ENCODE results near the gene TRMO.
A peak's percentile ranks its signal among the peaks of the same experiment; 100 is the strongest.

The TRMO gene

GRCh38 chr9:97905228-97905627 is 17.1 kb downstream of the TRMO start:
- no peak for DNase-seq (ENCODE audit: low read depth in 2 of 2, low spot score in 1 of 2)

- DNase-seq (ENCODE audit: low read depth in 2 of 2, low spot score in 1 of 2) = no peak
These were observed 17.6 kb downstream of the TRMO start for GRCh38 chr9:97904725-97905124.

GRCh38 chr9:97903177-97903576 is 19.1 kb downstream of the TRMO start:
- DNase-seq (ENCODE audit: low read depth in 2 of 2, low spot score in 1 of 2) = no peak

GRCh38 chr9:97900738-97901565 is 21.3 kb downstream of the TRMO start:
- no peak for DNase-seq (ENCODE audit: low read depth in 2 of 2, low spot score in 1 of 2)

GRCh38 chr9:97900103-97900737 is 22.1 kb downstream of the TRMO start:
- no peak for DNase-seq (ENCODE audit: low read depth in 2 of 2, low spot score in 1 of 2)

GRCh38 chr9:97895695-97896332 is 26.5 kb downstream of the TRMO start:
- no peak for DNase-seq (ENCODE audit: low read depth in 2 of 2, low spot score in 1 of 2)

GRCh38 chr9:97895211-97895610 is 27.1 kb downstream of the TRMO start:
- DNase-seq (ENCODE audit: low read depth in 2 of 2, low spot score in 1 of 2) = no peak

GRCh38 chr9:97892421-97892820 is 29.9 kb downstream of the TRMO start:
- DNase-seq (ENCODE audit: low read depth in 2 of 2, low spot score in 1 of 2) = no peak

- DNase-seq (ENCODE audit: low read depth in 2 of 2, low spot score in 1 of 2) = no peak
These were observed 30.6 kb downstream of the TRMO start for GRCh38 chr9:97891736-97892135.

GRCh38 chr9:97889941-97890887 is 32.1 kb downstream of the TRMO start:
- peak in 1 of 2 donors; percentile 51 for DNase-seq (ENCODE audit: low read depth in 2 of 2, low spot score in 1 of 2)

GRCh38 chr9:97880336-97880735 is 42.0 kb downstream of the TRMO start:
- no peak for DNase-seq (ENCODE audit: low read depth in 2 of 2, low spot score in 1 of 2)

- no peak for DNase-seq (ENCODE audit: low read depth in 2 of 2, low spot score in 1 of 2)
These were observed 46.2 kb downstream of the TRMO start for GRCh38 chr9:97876061-97876460.

GRCh38 chr9:97875111-97875510 is 47.2 kb downstream of the TRMO start:
- no peak for DNase-seq (ENCODE audit: low read depth in 2 of 2, low spot score in 1 of 2)

- no peak for DNase-seq (ENCODE audit: low read depth in 2 of 2, low spot score in 1 of 2)
These were observed 47.7 kb downstream of the TRMO start for GRCh38 chr9:97874624-97875023.

- DNase-seq (ENCODE audit: low read depth in 2 of 2, low spot score in 1 of 2) = no peak
These were observed 48.4 kb downstream of the TRMO start for GRCh38 chr9:97873882-97874281.

- no peak for DNase-seq (ENCODE audit: low read depth in 2 of 2, low spot score in 1 of 2)
These were observed 48.9 kb downstream of the TRMO start for GRCh38 chr9:97873425-97873824.

GRCh38 chr9:97868859-97869258 is 53.4 kb downstream of the TRMO start:
- no peak for DNase-seq (ENCODE audit: low read depth in 2 of 2, low spot score in 1 of 2)

- no peak for DNase-seq (ENCODE audit: low read depth in 2 of 2, low spot score in 1 of 2)
These were observed 55.5 kb downstream of the TRMO start for GRCh38 chr9:97866848-97867247.

- no peak for DNase-seq (ENCODE audit: low read depth in 2 of 2, low spot score in 1 of 2)
These were observed 56.0 kb downstream of the TRMO start for GRCh38 chr9:97866300-97866699.

- no peak for DNase-seq (ENCODE audit: low read depth in 2 of 2, low spot score in 1 of 2)
These were observed 57.9 kb downstream of the TRMO start for GRCh38 chr9:97864396-97864795.

GRCh38 chr9:97863314-97863713 is 59.0 kb downstream of the TRMO start:
- no peak for DNase-seq (ENCODE audit: low read depth in 2 of 2, low spot score in 1 of 2)
